A549 treated with DMSO at 1 μM for 4 hours (cell line): ENCODE results near the gene TWIST1. TPM values are rescaled to one million over a fixed set of nuclear protein-coding genes. Genes with fewer than 3 reads are reported as not detected.

Experiments used
- total RNA-seq: library from RNA; stranded (reverse); fragments of 200-300 nt; extraction: Qiagen RNA extraction; gene quantifications from 5 replicates; pipeline ENCODE4 v1.2.3, GENCODE V29; 2022; ENCODE audit warnings: low read depth

TWIST1 gene
- 2.6 to 4.6 TPM (median 3.9 TPM) in 5 replicates for total RNA-seq

GRCh38 chr7:19117091-19117869 lies at the start of gene TWIST1:
Gene TWIST1 (minus strand): TSS chr7:19117636. CDS start chr7:19117321, 315 bp downstream.

GRCh38 chr7:19144661-19145433 lies 27.4 kb upstream of the TWIST1 start, which contains the start of gene FERD3L:
Gene FERD3L (minus strand): TSS chr7:19145421. CDS start chr7:19145362, 59 bp downstream.

Other genes with a start within 250 kb of the TWIST1 start
- gene FERD3L, start 27.8 kb upstream of the TWIST1 start, total RNA-seq: not detected in 5 replicates